ENCODE data around the gene MYOCOS.

DNA sequence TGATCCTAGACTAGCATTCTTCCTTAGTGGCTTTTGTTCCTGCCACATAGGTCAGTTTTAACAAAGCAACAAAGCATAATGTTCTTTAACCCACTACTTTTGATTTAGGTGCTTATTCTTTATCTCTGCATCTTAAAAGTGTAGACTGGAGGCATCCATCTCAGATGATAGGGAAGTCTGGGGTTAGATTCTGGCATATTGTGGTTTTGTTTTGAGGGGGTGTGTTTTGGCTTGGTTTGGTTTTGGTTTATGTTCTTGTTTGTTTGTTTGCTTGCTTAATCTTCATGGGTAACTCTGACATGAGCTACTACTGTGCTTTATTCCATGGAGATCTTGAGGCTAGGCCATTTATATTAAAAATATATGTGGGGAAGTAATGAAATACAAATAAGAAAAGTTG lies 40.3 kb upstream of the MYOCOS start:
- TF ChIP-seq EZH2 (IDR thresholded peaks at IDR 0.05) = no peak
- TF ChIP-seq POLR2AphosphoS5 (IDR thresholded peaks at IDR 0.05; ENCODE audit: borderline replicate concordance, low read depth, low read length) = no peak

Data from SK-N-MC (cell line).